ENCODE results near the gene MAB21L2. TPM values are rescaled to one million over a fixed set of nuclear protein-coding genes. Genes with fewer than 3 reads are reported as not detected.
"Not testable (repeated sequence)": the region's sequence is repeated elsewhere in the genome, so short reads cannot be mapped to it uniquely, and the experiment has no call there.

MAB21L2 gene
- total RNA-seq, 4 donors from 2014 or later: not detected

DNA sequence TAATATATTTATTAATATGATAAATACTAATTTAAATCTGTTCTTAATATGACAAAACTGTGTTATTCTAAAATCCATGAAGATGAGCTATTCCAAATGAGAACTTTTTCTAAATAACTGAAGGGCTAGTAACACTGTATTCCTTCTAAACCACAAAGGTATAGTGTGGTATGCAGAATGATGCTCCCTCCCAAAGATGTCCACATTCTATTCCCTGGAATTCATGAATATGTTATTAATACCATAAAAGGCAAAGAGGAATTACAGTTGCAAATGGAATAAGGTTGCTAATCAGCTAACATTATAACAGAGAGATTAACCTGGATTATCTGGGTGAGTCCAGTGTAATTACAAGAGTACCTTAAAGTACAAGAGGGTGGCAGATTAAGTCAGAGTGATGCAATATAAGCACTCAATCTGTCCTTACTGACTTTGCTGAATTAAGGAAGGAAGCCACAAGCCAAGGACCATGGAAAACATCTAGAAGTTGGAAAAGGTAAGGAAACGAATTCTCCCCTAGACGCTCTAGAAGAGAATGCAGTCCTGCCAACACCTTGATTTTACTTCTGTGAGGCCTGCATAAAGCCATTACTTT is 20.7 kb upstream of the MAB21L2 start:
- 90% methylated on average over 2 of the region's 2 CpGs for whole genome bisulfite sequencing
- no peaks in the 10 kb centered on the region for H3K9me3 ChIP-seq
- TF ChIP-seq EP300 (IDR thresholded peaks at IDR 0.05) (no peak), POLR2A (IDR thresholded peaks at IDR 0.05) (no peak), POLR2AphosphoS5 (IDR thresholded peaks at IDR 0.05) (no peak)
- TF ChIP-seq, protein P1, sequence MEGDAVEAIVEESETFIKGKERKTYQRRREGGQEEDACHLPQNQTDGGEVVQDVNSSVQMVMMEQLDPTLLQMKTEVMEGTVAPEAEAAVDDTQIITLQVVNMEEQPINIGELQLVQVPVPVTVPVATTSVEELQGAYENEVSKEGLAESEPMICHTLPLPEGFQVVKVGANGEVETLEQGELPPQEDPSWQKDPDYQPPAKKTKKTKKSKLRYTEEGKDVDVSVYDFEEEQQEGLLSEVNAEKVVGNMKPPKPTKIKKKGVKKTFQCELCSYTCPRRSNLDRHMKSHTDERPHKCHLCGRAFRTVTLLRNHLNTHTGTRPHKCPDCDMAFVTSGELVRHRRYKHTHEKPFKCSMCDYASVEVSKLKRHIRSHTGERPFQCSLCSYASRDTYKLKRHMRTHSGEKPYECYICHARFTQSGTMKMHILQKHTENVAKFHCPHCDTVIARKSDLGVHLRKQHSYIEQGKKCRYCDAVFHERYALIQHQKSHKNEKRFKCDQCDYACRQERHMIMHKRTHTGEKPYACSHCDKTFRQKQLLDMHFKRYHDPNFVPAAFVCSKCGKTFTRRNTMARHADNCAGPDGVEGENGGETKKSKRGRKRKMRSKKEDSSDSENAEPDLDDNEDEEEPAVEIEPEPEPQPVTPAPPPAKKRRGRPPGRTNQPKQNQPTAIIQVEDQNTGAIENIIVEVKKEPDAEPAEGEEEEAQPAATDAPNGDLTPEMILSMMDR (IDR thresholded peaks at IDR 0.05): no peak
- no peaks in the 10 kb centered on the region for H3K27me3 ChIP-seq
- no peak overlapping the region for H3K27ac ChIP-seq
- DNase-seq (ENCODE audit: low spot score in 2 of 2): no peak
- H3K4me3 ChIP-seq: no peak overlapping the region
- H3K4me1 ChIP-seq: no peaks in the 10 kb centered on the region
- no peaks in the 10 kb centered on the region for H3K36me3 ChIP-seq

DNA sequence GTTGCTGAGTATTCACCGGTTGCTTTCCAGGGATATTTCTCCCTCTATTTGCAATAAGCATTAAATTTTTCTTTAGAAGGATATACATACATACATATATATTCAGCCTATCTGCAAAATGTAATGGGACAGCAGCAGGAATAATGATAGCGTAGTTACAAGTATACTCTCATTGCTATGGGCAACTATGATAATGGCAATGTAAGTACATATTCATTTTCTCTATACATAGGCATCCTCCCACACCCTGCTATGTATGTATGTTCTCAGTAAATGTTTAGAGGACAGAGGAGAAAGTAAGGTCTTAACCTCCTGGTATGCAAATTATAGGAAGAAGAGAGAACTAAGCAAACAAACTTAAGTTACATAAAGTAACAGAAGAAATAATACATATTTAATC is 19.7 kb upstream of the MAB21L2 start:
- Histone ChIP-seq H3K27ac (no peak overlapping the region), H3K9me3 (no peaks in the 10 kb centered on the region), H3K4me3 (no peak overlapping the region), H3K27me3 (no peaks in the 10 kb centered on the region), H3K4me1 (no peaks in the 10 kb centered on the region), H3K36me3 (no peaks in the 10 kb centered on the region)
- WGBS: 94% methylated on average over 2 of the region's 2 CpGs
- no peak for TF ChIP-seq POLR2AphosphoS5 (IDR thresholded peaks at IDR 0.05)
- TF ChIP-seq POLR2A (IDR thresholded peaks at IDR 0.05): no peak
- TF ChIP-seq EP300 (IDR thresholded peaks at IDR 0.05): no peak
- TF ChIP-seq, protein P1 (IDR thresholded peaks at IDR 0.05): no peak
- no peak for DNase-seq (ENCODE audit: low spot score in 2 of 2)

DNA sequence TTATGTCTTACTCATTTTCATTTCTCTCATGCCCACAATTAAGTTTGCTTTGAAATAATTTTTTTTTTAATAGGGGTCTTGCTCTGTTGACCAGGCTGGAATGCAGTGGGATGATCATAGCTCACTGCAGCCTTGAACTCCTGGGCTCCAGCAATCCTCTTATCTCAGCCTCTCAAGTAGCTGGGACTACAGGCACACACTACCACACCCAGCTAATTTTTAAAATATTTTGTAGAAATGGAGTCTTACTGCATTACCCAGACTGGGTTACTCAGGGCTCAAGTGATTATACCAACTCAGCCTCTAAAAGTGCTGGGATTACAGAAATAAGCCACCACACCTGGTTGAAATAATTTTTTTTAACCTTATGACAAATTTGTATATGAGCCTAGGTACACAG is 19.2 kb upstream of the MAB21L2 start:
- H3K27me3 ChIP-seq: no peaks in the 10 kb centered on the region
- no peak overlapping the region for H3K4me3 ChIP-seq

DNA sequence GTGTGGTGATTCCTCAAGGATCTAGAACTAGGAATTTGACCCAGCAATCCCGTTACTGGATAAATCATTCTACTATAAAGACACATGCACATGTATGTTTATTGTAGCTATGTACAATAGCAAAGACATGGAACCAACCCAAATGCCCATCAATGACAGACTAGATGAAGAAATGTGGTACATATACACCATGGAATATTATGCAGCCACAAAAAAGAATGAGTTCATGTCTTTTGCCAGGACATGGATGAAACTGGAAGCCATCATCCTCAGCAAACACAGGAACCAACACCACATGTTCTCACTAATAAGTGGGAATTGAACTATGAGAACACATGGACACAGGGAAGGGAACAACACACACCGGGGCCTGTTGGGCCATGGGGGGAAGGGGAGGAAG is 17.0 kb upstream of the MAB21L2 start:
- 97% methylated on average over 2 of the region's 2 CpGs for WGBS
- not testable (repeated sequence) for H3K4me3 ChIP-seq; DNase-seq (ENCODE audit: low spot score in 2 of 2); H3K4me1 ChIP-seq; H3K27ac ChIP-seq; H3K27me3 ChIP-seq; H3K9me3 ChIP-seq; H3K36me3 ChIP-seq

More for the DNA sequence above, 19.2 kb upstream of the MAB21L2 start:
- TF ChIP-seq EP300 (IDR thresholded peaks at IDR 0.05) (no peak), POLR2A (IDR thresholded peaks at IDR 0.05) (no peak), POLR2AphosphoS5 (IDR thresholded peaks at IDR 0.05) (no peak)
- TF ChIP-seq, protein P1 (IDR thresholded peaks at IDR 0.05): no peak
- H3K27ac ChIP-seq: no peak overlapping the region
- H3K36me3 ChIP-seq: no peaks in the 10 kb centered on the region
- H3K4me1 ChIP-seq: no peaks in the 10 kb centered on the region
- no peak for DNase-seq (ENCODE audit: low spot score in 2 of 2)
- no peaks in the 10 kb centered on the region for H3K9me3 ChIP-seq

DNA sequence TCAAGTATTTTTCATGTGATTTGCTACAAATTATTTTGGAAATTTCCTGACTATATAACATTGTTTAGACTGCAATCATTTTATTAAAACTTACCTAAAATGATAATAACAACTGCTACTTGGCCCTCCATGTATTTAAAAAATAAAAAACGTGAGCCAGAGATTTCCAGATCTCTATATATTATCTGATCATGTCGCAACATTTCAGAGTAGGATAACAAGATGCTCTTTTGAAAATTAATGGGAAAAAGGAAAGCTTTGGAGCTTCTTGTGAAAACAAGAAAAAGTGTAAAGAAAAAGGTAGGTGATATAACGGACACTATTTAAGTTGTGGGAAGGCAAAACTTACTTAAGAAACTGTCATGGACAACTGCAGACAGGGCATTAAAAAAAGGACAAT is 14.9 kb upstream of the MAB21L2 start:
- Histone ChIP-seq H3K27ac (no peak overlapping the region), H3K36me3 (peaks cover 3% of the 10 kb centered on the region), H3K9me3 (no peaks in the 10 kb centered on the region), H3K4me3 (no peak overlapping the region), H3K4me1 (no peaks in the 10 kb centered on the region), H3K27me3 (no peaks in the 10 kb centered on the region)
- DNase-seq (ENCODE audit: low spot score in 2 of 2): no peak
- TF ChIP-seq EP300 (IDR thresholded peaks at IDR 0.05) (no peak), POLR2A (IDR thresholded peaks at IDR 0.05) (no peak), POLR2AphosphoS5 (IDR thresholded peaks at IDR 0.05) (no peak)
- TF ChIP-seq, protein P1 (IDR thresholded peaks at IDR 0.05): no peak
- 86% methylated on average over 3 of the region's 3 CpGs for WGBS
